ENCODE data around the gene LRIT3.

The LRIT3 gene

DNA sequence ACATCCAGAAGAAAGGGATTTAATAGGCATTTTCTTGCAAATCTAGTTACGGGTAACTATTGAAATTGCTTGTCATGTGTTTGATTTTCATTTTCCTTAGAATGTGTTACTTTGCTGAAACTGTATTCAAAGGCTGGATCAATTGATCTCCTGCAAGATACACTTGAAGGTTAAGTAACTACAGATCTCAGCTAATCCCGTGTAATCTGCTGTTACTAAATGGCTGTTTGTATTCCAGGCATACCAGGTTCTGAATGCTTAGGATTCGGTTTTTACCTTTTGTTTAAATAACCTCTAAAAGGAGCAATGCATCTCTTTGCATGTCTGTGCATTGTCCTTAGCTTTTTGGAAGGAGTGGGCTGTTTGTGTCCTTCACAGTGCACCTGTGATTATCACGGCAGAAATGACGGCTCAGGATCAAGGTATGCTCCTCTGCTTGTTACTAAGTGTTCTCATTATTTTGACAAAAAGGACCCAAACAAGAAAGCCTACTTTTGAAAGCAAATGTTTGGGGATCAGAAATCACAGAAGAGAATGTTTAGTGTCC is at the start of gene LRIT3:
Gene LRIT3, plus strand, starts transcription at position 212 of the 547 bp plus-strand sequence. Its CDS starts 95 bp downstream, at position 307.
- DNase-seq (ENCODE audit: low read depth in 2 of 2): no peak

- DNase-seq (ENCODE audit: low read depth in 2 of 2): no peak
Measured at GRCh38 chr4:109798866-109799265, 49.0 kb upstream of the LRIT3 start.

DNA sequence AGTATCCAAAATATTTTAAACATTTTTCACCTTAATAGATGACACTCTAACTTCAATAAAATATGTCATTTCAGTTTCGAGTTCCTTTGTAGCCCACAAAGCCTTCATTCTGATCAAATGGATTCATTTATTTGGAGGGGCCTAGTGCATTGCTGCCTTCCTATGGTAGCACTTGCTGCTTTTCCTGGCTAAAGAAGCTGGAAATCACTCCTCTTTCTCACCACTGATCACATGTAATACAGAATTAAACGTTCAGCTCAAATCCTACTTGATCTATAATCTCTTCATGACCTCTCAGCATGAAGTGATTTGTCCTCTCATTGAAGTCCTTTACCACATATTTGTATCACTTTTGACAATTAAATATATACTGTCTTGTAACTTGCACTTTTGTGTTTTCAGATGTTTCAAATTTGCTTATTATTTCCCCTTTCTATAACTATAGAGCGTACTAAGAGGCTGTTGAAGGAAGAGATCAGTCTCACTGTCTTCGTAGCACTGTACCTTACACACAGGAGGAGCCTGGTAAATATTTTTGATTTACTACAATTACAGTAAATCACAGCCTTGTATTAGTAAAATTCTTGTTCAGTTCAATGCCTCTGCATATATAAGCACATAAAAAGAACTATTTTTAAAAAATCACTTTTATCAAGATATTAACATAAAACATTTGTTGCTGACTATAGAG is 46.7 kb upstream of the LRIT3 start:
- DNase-seq (ENCODE audit: low read depth in 2 of 2): no peak

DNA sequence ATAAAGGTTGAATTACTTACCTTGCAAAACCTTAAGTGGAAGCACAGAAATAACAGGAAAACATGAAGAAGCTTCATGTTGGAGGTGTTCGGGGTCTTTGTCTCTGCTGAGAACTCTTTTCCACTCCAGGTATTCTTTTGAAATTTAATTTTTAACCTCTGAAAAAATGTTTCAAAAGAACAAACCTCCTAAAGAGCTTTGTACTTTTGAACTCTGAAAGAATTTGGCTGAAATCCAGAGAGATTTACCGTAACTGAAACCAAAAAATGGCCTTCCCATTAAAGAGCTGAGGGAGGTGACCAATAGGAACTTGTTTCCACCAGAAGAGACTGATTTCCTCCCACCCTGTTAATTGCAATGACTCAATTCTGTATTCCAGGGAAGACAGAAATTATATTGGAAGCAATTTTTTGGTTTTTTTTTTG is 46.0 kb upstream of the LRIT3 start, which contains the start of gene CFI:
Gene CFI, minus strand, starts transcription at position 105 of the 425 bp plus-strand sequence. Its CDS starts 28 bp downstream, at position 77.
- DNase-seq (ENCODE audit: low read depth in 2 of 2): no peak

- DNase-seq (ENCODE audit: low read depth in 2 of 2): no peak
Measured at GRCh38 chr4:109803924-109804571, 43.9 kb upstream of the LRIT3 start.

GRCh38 chr4:109809655-109810054 is 38.3 kb upstream of the LRIT3 start:
- DNase-seq (ENCODE audit: low read depth in 2 of 2): no peak

DNA sequence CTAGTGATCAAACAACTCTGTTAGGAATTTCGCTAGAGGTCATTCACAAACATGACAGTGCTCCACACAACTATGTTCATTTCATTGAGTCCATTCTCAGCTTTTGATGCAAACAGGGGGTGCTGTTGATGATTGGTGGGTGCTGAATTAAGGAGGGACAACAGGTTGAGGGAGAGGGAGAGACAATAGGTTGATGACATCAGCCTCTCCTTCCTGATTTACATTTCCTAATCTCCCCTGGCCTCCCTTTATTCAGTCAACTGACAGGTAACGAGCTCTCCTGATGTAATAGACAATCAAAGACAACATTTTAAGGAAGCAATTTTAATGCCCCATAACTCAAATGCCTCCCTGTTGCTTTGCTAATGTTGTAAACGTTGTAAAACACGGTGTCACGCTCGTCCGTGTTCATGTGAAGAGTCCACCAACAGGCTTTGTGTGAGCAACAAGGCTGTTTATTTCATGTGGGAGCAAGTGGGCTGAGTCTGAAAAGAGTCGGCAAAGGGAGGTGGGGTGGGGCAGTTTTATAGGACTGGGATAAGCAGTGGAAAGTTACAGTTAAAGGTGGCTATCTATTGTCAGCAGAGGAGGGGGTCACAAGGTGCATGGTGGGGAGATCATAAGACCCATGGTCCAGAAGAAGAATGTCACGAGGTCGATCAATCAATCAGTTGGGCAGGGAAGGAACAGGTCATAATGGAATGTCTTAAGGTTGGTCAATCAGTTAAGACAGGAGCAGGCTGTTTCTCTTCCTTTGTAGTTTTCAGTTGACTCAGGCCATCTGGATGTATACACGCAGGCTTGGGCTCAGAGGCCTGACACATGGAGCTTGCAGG is 37.1 kb upstream of the LRIT3 start:
- no peak for DNase-seq (ENCODE audit: low read depth in 2 of 2)

GRCh38 chr4:109811707-109812106 is 36.2 kb upstream of the LRIT3 start:
- no peak for DNase-seq (ENCODE audit: low read depth in 2 of 2)

DNA sequence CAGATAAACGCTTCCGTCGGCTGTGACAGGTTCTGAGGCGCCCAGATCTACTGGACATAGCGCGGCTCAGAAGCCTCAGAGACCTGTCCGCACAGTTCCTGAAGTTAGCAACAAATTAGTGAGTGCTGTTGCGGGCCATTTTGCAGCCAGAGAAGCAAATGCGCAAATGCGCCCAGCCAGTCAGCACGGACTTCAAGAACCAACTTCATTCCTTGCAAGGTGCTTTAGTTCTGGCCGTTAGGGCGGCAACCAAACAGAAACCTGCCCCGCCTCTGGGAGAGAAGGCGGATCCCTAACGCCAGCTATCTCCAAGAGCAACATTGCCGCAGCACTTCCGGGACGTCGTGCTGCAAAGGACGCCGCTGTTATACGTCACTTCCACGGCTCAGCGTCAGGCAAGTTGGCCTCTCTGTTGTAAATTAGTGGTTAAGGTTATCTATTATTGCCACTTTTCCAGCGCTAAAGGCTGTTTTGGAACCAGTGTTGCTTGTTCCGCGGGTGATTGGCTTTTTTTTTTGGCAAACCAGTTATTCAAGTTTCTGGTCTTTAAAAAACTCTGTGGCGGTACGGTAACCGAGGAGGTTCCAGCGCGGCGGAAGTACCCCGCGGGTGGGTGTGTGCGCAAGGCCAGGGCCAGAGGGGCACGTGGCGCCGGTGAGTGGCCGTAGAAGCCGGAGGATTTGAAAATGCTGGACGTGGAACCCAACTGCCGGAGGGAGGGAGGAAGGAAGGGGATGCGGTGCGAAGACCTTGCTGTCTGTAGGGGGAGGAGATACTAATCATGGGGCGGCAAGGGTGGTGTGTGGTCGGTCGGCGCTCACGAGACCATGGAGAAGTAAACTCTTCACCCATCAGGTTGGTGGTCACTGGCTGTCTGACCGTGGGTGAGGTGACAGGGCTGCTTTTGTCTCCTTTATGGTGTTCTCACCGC is 32.5 kb upstream of the LRIT3 start, which contains the start of gene GAR1:
Gene GAR1, plus strand, starts transcription at position 612 of the 931 bp plus-strand sequence. CDS start 403 bp downstream, outside the sequence.
- peak; percentile 80 to 86 for DNase-seq (ENCODE audit: low read depth in 2 of 2)

DNA sequence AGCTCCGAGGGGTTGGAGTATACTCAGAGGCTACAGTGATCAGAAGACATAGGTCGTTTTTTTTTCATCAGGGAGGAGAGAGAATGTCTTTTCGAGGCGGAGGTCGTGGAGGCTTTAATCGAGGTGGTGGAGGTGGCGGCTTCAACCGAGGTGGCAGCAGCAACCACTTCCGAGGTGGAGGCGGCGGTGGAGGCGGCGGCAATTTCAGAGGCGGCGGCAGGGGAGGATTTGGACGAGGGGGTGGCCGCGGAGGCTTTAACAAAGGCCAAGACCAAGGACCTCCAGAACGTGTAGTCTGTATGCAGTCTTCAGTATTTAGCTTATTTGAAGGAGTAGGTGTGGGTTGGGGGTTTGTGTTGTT is 31.8 kb upstream of the LRIT3 start:
- DNase-seq (ENCODE audit: low read depth in 2 of 2): peak; percentile 1 to 31

DNA sequence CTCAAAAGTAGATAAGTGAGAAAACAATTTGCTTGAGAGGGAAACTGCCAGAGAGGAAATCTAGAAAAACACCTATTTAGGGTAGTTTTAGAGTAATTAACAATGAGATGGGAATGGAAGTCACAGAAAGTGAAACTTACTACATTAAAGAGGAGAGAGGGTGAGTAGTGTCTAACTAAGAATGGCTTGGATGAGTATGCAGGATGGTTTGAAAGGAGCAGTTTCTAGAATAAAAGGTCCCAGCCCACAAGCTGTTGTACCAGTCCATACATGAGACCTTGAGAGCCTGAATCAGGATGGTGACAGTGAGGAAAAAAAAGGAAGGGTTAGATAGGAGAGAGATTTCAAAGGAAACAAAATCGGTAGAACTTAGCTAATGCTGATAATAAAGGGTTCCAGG is 31.0 kb upstream of the LRIT3 start:
- no peak for DNase-seq (ENCODE audit: low read depth in 2 of 2)

- DNase-seq (ENCODE audit: low read depth in 2 of 2): no peak
Measured at GRCh38 chr4:109818268-109818667, 29.6 kb upstream of the LRIT3 start.

DNA sequence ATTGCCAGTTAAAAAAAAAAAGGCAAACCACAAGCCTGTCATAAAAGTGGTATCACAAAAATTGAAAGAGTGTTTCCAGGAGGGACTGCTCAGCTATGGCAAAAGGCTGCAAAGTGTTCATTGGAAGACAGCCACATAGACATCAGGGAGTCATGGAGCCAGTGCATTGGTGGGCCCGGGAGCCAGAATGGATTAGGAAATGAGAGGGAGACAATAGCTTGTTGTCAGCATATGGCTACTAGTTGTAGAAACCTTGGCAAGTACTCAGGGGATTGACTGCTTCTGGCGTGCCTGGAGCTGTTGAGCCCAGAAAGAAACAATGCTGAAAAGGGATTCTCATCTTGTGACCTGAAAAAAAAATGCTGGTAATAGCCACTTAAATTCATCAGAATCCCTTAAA is 27.3 kb upstream of the LRIT3 start:
- DNase-seq (ENCODE audit: low read depth in 2 of 2): no peak

DNA sequence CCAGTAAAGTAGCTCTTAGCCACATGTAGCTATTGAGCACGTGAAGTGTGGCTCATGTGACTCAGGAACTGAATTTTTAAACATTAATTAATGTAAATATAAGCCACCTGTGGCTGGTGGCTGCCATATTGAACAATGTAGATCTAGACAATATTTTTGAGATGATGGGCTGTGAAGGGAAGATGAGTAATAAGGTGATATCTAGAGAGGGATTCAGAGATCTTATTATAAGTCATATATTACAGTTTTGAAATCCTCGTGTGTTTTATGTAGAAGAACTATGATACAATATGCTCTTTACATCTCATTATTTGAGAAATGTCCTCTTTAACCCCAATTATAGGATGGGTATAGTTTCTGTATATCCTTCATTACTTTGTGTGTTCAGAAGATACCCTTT is 26.7 kb upstream of the LRIT3 start:
- no peak for DNase-seq (ENCODE audit: low read depth in 2 of 2)

GRCh38 chr4:109826719-109827118 is 21.2 kb upstream of the LRIT3 start:
- no peak for DNase-seq (ENCODE audit: low read depth in 2 of 2)

- DNase-seq (ENCODE audit: low read depth in 2 of 2): no peak
Measured at GRCh38 chr4:109827672-109828071, 20.2 kb upstream of the LRIT3 start, which contains the start of gene RRH. TSS of gene RRH (plus strand) at chr4:109827972. CDS start at chr4:109828028, 56 bp downstream.

GRCh38 chr4:109833756-109834155 is 14.2 kb upstream of the LRIT3 start:
- no peak for DNase-seq (ENCODE audit: low read depth in 2 of 2)

GRCh38 chr4:109836985-109837384 is 10.9 kb upstream of the LRIT3 start:
- no peak for DNase-seq (ENCODE audit: low read depth in 2 of 2)

DNA sequence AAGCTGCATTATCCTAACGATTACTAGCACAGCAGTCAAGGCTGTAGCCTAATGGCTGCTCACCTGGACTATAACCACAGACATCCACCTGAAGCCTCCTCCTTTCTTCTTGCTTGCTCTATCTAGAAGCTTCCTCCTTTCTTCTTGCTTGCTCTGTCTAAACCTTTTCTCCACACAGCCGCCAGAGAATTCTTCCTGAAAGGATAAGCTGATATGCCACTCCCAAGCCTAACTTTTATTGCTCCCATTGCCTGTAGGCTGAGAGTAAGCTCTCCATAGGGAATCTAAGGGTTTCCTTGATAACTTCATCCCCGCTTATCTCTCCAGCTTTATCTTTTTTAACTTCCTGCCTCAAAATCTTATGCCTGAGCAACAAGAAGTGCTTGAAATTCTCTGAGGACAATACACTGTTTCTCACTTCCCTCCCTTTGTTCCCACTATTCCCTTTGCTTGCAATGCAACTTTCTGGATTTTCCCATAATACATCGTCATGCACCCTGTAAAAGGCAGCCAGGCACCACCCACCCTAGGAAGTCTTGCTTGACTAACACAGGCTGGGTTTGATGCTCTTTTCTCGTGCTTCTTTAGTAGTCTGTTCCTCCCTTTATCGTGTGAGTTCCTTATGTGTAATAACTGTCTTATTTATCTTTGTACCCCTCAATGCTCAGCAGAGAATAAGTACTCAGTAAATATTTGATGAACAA is 1.4 kb upstream of the LRIT3 start:
- no peak for DNase-seq (ENCODE audit: low read depth in 2 of 2)

DNA sequence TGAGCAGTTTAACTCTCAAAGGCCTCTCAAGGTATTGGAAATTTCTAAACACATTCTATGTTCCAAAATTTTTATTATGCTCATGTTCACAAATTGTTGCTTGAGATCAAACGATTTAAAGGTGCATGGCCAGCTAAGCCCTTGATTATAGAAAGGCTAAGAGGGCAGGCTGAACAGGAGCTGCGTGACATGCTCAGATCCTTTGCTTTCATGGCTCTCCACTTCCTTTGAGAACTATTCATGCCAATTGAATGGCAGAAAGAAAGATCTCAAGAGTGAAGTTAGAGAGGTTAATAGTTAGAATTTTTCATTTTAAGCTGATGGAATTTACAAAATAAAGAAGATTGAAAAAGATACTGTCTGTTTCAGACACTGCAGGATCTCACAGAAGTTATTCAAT is 594 bp downstream of the LRIT3 start:
- no peak for DNase-seq (ENCODE audit: low read depth in 2 of 2)
